Fibroblast of lung (primary cell): ENCODE measurements around the gene PLPPR2.

Source experiments
- EZH2 ChIP-seq: IDR thresholded peaks from 2 replicates; pipeline ENCODE4 v1.5.1; 2012; ENCODE audit warnings: low read length, control low read depth, mild to moderate bottlenecking; ENCODE audit errors: missing control alignments
- TF ChIP-seq, protein P1 (sequence below), 2 donors: IDR thresholded peaks in 1 of 2; conservative IDR thresholded peaks in 1 of 2; 1 replicate in 1 of 2; 2 replicates in 1 of 2; pipeline ENCODE4 v1.5.1; 2011 to 2012; ENCODE audit warnings: low read length in 2 of 2, control low read depth in 1 of 2, inconsistent platforms in 1 of 2, low read depth in 1 of 2, mild to moderate bottlenecking in 1 of 2

DNA sequence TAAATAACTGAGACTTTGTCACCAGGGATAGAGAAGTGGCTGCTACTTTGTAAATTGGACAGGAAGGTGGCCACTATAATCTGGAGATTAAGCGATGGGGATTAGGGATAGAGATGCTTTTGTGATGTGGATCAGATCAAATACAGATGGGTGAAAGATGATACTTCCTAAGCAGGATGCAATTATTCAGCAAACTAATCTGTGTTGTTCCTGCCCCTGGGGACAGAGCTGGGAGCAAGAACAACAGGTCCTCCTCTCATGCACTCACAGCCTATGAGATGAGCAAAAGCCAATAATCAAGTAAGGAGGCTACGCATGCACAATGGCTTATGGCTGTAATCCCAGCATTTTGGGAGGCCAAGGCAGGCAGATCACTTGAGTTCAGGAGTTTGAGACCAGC is 59.3 kb downstream of the PLPPR2 start:
- TF ChIP-seq, protein P1, sequence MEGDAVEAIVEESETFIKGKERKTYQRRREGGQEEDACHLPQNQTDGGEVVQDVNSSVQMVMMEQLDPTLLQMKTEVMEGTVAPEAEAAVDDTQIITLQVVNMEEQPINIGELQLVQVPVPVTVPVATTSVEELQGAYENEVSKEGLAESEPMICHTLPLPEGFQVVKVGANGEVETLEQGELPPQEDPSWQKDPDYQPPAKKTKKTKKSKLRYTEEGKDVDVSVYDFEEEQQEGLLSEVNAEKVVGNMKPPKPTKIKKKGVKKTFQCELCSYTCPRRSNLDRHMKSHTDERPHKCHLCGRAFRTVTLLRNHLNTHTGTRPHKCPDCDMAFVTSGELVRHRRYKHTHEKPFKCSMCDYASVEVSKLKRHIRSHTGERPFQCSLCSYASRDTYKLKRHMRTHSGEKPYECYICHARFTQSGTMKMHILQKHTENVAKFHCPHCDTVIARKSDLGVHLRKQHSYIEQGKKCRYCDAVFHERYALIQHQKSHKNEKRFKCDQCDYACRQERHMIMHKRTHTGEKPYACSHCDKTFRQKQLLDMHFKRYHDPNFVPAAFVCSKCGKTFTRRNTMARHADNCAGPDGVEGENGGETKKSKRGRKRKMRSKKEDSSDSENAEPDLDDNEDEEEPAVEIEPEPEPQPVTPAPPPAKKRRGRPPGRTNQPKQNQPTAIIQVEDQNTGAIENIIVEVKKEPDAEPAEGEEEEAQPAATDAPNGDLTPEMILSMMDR (conservative IDR thresholded peaks at IDR 0.05 in 1 of 2, IDR thresholded peaks at IDR 0.05 in 1 of 2; ENCODE audit: low read depth in 1 of 2, low read length in 2 of 2) = no peak
- TF ChIP-seq EZH2 = no peak
